ENCODE measurements around the gene RPS3.

The RPS3 gene

DNA sequence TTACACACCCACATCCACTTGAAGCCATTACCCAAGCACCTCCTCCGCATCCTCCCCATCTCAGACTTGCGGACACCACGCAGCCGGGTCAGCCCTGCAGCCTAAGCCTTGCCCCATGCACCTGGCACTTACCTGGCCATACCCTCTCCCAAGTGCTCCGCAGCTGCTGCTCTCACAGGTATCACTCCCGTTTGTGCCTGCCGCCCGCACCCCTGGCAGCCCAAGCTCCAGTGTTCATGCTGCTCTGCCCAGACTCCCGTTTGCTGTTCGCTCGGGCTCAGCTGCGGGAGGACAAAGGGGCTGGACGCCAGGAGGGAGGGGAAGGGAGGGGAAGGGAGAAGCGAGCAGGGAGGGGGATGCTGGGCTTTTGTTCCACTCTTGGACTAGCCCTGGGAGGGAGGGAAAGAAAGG lies 33.6 kb downstream of the RPS3 start, which contains the start of gene KLHL35:
Gene KLHL35, minus strand, starts transcription at position 293 of the 411 bp plus-strand sequence. CDS start 2,574 bp downstream, outside the sequence.
- TF ChIP-seq, protein P1, sequence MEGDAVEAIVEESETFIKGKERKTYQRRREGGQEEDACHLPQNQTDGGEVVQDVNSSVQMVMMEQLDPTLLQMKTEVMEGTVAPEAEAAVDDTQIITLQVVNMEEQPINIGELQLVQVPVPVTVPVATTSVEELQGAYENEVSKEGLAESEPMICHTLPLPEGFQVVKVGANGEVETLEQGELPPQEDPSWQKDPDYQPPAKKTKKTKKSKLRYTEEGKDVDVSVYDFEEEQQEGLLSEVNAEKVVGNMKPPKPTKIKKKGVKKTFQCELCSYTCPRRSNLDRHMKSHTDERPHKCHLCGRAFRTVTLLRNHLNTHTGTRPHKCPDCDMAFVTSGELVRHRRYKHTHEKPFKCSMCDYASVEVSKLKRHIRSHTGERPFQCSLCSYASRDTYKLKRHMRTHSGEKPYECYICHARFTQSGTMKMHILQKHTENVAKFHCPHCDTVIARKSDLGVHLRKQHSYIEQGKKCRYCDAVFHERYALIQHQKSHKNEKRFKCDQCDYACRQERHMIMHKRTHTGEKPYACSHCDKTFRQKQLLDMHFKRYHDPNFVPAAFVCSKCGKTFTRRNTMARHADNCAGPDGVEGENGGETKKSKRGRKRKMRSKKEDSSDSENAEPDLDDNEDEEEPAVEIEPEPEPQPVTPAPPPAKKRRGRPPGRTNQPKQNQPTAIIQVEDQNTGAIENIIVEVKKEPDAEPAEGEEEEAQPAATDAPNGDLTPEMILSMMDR (IDR thresholded peaks at IDR 0.05; ENCODE audit: insufficient read depth, low read length, poor library complexity, severe bottlenecking): no peak
- Histone ChIP-seq H3K36me3 (ENCODE audit: control insufficient read depth, insufficient read depth, low read length) (no peaks in the 10 kb centered on the region), H3K27me3 (replicated peaks; ENCODE audit: control insufficient read depth, insufficient read depth, low read length) (peaks cover 2% of the 10 kb centered on the region), H3K4me3 (replicated peaks; ENCODE audit: low read depth, low read length) (no peak within 1 kb of the TSS)
- DNase-seq (ENCODE audit: extremely low read depth, insufficient read length): no peak

DNA sequence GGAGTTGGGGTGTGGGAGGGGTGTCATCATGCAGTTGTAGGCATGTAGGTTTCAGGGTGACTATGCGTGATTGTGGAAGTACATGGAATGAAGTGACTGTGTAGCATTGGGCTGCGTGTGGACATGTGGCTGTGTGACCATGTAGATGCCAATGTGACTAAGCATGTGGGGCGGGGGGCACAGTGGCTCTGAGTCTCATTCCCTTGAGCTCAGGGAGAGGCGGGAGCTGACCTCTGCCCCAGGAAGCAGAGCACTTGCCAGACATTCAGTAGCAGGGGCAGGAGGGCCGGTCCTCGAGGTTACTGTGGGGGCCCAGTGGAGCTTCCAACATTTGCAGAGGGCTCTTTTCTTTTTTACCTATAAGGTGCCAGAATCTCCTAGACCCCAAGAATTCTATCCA lies 34.1 kb downstream of the RPS3 start:
- peaks cover 2% of the 10 kb centered on the region for H3K27me3 ChIP-seq (replicated peaks; ENCODE audit: control insufficient read depth, insufficient read depth, low read length)
- H3K36me3 ChIP-seq (ENCODE audit: control insufficient read depth, insufficient read depth, low read length): no peaks in the 10 kb centered on the region
- H3K4me3 ChIP-seq (replicated peaks; ENCODE audit: low read depth, low read length): no peak overlapping the region
- TF ChIP-seq, protein P1 (IDR thresholded peaks at IDR 0.05; ENCODE audit: insufficient read depth, low read length, poor library complexity, severe bottlenecking): no peak
- DNase-seq (ENCODE audit: extremely low read depth, insufficient read length): no peak

DNA sequence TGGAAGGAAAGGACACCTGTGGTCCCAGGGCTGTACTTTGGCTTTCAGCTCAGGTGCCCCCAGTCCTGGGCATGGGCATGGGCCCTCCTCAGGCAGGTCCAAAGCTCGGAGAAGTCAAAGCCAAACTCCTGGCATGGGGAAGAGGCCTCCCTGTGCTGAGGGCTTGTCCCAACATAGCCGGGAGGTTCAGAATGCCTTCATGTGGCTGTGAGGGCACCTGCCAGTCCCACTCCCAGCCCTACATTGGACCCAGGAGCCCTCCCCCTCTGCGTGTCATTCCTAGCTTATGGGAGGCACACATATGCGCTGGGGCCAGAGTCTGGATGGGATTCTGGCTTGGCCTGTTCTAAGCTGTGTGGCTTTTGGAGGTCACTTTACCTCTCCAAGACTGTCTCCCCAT lies 34.7 kb downstream of the RPS3 start:
- TF ChIP-seq, protein P1 (IDR thresholded peaks at IDR 0.05; ENCODE audit: insufficient read depth, low read length, poor library complexity, severe bottlenecking): no peak
- DNase-seq (ENCODE audit: extremely low read depth, insufficient read length): no peak
- Histone ChIP-seq H3K36me3 (ENCODE audit: control insufficient read depth, insufficient read depth, low read length) (no peaks in the 10 kb centered on the region), H3K27me3 (replicated peaks; ENCODE audit: control insufficient read depth, insufficient read depth, low read length) (peaks cover 2% of the 10 kb centered on the region), H3K4me3 (replicated peaks; ENCODE audit: low read depth, low read length) (no peak overlapping the region)

DNA sequence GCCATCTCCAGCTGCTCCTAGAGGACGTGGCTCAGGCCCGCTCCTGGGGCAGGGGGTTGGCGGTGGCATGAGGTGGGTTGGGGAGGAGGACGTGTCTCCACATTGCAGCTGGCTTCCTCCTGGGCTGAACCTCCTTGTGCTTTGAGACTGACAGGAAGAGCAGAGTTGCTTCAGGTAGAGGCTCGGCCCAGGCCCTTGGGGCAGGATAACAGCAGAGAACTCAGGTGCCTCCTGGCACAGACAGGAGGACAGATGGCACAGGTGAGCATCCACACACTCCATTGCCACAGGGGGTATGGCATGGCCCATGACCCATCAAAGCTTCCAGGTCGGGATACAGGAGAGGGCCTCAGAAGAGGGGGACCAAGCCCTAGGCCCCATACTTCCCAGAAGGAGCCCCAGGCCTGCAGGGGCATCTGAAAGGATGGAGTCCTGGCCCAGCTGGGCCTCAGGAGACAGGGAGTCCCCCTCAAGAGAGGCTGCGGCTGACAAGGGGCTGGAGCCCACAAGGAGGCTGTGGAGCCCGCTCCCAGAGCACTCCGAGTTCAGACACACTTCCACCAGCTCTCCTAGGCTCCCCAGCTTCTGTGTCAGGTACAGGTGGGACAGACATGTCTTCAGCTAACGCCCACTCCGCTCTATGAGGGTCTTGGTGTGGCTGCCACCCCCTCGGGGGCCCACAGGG lies 35.7 kb downstream of the RPS3 start:
- no peak for DNase-seq (ENCODE audit: extremely low read depth, insufficient read length)
- TF ChIP-seq, protein P1 (IDR thresholded peaks at IDR 0.05; ENCODE audit: insufficient read depth, low read length, poor library complexity, severe bottlenecking): no peak
- H3K27me3 ChIP-seq (replicated peaks; ENCODE audit: control insufficient read depth, insufficient read depth, low read length): peaks cover 2% of the 10 kb centered on the region
- no peaks in the 10 kb centered on the region for H3K36me3 ChIP-seq (ENCODE audit: control insufficient read depth, insufficient read depth, low read length)
- no peak overlapping the region for H3K4me3 ChIP-seq (replicated peaks; ENCODE audit: low read depth, low read length)

DNA sequence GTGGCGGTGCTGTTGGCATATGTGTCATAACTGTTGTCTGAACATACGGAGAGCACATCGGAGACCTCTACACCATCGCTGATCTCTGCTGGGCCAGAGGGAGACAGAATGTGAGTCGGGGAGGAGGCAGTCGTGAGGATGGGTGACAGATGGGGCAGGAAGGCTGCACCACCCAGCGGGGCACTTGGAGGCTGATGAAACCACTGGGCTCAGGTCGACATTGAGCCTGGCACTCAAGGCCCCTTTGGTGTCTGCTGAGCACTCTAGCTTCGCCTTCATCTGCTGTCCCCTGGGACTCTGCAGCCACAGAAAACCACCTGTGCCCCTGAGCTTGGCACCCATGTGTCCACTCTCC lies 36.2 kb downstream of the RPS3 start:
- Histone ChIP-seq H3K4me3 (replicated peaks; ENCODE audit: low read depth, low read length) (no peak overlapping the region), H3K36me3 (ENCODE audit: control insufficient read depth, insufficient read depth, low read length) (no peaks in the 10 kb centered on the region), H3K27me3 (replicated peaks; ENCODE audit: control insufficient read depth, insufficient read depth, low read length) (peaks cover 2% of the 10 kb centered on the region)
- DNase-seq (ENCODE audit: extremely low read depth, insufficient read length): no peak
- TF ChIP-seq, protein P1 (IDR thresholded peaks at IDR 0.05; ENCODE audit: insufficient read depth, low read length, poor library complexity, severe bottlenecking): no peak

DNA sequence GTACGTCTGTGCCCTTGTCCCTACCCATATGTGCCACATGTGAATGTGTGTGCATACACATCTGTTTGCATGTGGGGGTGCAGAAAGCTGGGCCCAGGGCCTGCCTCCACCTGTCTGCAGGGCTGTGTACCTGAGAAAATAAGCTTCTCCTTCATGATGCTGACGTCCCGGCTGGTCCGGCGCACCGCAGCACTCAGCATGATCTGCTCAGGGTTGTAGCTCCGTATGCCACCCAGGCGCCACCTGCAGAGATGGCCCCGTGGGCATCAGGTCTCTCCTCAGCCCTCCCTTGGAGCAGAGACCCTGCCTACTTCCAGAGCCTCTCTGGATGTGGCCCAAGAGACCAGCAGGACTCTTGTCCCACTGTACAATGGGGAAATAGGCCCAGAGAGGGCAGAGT lies 37.5 kb downstream of the RPS3 start:
- DNase-seq (ENCODE audit: extremely low read depth, insufficient read length): no peak
- H3K4me3 ChIP-seq (replicated peaks; ENCODE audit: low read depth, low read length): no peak overlapping the region
- no peaks in the 10 kb centered on the region for H3K36me3 ChIP-seq (ENCODE audit: control insufficient read depth, insufficient read depth, low read length)
- H3K27me3 ChIP-seq (replicated peaks; ENCODE audit: control insufficient read depth, insufficient read depth, low read length): peaks cover 2% of the 10 kb centered on the region
- TF ChIP-seq, protein P1 (IDR thresholded peaks at IDR 0.05; ENCODE audit: insufficient read depth, low read length, poor library complexity, severe bottlenecking): no peak
